GM13977 (cell line): ENCODE data around the gene PREX1.

Experiments
- DNase-seq: peaks from one replicate; pipeline ENCODE4 v3.0.0; 2012; ENCODE audit warnings: low spot score
- in situ Hi-C: fragments of 300-500 bp; cut with MboI; formaldehyde crosslinking; loops from one replicate; pipeline ENCODE4 v1.12.0; 2022; ENCODE audit warnings: low sequenced_read_pairs, low pct_unique_long_range_greater_than_20kb, mixed read lengths, inconsistent platforms; ENCODE audit not compliant: unreplicated experiment
- TF ChIP-seq, protein P1 (sequence below): IDR thresholded peaks from 2 replicates; pipeline ENCODE4 v1.5.1; 2012; ENCODE audit warnings: mild to moderate bottlenecking, control low read depth; ENCODE audit not compliant: insufficient read depth; ENCODE audit errors: extremely low read depth, missing control alignments

The PREX1 gene

DNA sequence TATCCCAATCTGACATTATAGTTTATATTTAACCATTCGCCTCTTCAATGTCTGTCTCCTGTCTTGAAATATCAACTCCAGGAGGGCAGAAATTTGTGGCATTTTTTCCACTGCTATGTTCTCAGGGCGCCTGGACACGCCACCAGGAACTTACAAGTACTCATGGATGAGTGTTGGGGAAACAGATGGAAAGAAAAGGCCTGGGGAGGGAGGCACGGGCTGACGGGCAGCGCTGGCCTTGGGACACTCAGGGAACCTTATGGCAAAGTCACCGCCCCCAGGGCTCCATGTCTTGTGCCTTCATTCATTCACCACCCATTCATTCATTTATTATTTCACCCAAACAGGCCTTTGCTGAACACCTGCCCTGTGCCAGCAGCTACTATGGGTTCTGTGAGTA is 222.9 kb downstream of the PREX1 start:
- no peak for DNase-seq
- in situ Hi-C loops = loop anchor here (25.0 kb wide), 2 partner anchors 818 to 893 kb away; partner anchors contain the start of gene SULF2
- TF ChIP-seq, protein P1, sequence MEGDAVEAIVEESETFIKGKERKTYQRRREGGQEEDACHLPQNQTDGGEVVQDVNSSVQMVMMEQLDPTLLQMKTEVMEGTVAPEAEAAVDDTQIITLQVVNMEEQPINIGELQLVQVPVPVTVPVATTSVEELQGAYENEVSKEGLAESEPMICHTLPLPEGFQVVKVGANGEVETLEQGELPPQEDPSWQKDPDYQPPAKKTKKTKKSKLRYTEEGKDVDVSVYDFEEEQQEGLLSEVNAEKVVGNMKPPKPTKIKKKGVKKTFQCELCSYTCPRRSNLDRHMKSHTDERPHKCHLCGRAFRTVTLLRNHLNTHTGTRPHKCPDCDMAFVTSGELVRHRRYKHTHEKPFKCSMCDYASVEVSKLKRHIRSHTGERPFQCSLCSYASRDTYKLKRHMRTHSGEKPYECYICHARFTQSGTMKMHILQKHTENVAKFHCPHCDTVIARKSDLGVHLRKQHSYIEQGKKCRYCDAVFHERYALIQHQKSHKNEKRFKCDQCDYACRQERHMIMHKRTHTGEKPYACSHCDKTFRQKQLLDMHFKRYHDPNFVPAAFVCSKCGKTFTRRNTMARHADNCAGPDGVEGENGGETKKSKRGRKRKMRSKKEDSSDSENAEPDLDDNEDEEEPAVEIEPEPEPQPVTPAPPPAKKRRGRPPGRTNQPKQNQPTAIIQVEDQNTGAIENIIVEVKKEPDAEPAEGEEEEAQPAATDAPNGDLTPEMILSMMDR = no peak

DNA sequence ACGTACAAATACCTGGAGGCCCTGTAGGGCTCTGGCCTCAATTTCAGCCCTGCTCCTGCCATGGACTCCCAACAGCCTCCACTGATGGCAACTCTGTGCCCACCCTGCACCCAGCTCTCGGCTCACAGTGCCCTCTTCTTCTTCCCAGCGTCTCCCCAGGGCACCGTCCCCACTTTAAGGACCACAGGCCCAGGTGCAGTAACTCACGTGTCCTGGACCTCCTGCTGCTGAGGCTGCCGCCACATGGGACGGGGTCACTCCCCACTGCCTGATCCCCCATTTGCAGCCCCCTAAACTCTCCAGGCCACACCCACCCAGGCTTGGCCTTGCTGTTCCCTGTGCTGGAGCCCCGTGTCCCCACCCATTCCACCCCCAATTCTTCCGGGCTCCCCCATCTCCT is 223.4 kb downstream of the PREX1 start:
- in situ Hi-C loops = loop anchor here (25.0 kb wide), 2 partner anchors 817 to 892 kb away; partner anchors contain the start of gene SULF2
- TF ChIP-seq, protein P1 = no peak
- no peak for DNase-seq

DNA sequence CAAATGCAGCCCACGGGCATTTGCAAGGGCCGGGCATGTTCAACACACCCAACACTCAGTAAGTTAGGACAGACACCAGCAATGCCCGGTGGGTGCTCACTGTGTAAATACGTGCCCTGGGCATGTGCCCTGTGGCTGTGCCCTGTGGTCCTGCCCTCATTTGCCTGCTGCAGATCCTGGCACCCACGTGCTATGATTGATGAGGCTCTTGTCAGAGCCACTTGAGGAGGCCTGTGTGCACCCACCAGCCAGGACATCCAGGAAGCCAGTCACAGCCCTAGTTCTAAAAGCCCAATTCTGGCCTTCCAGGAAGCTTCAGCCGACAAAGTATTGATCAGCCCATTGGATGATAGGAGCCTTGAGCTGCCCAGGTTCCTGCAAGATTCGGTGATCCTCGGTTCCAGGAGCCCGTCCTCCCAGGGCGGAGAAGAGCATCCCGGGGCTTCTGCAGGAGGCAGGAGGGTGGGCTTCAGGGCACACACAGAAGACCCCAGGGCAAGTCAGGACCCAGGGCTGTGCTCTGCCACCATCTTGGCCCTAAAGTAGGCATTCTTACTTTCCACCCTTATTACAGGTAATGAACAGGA is 223.9 kb downstream of the PREX1 start:
- DNase-seq = no peak
- TF ChIP-seq, protein P1 = no peak
- in situ Hi-C loops = loop anchor here (25.0 kb wide), 2 partner anchors 817 to 892 kb away; partner anchors contain the start of gene SULF2

DNA sequence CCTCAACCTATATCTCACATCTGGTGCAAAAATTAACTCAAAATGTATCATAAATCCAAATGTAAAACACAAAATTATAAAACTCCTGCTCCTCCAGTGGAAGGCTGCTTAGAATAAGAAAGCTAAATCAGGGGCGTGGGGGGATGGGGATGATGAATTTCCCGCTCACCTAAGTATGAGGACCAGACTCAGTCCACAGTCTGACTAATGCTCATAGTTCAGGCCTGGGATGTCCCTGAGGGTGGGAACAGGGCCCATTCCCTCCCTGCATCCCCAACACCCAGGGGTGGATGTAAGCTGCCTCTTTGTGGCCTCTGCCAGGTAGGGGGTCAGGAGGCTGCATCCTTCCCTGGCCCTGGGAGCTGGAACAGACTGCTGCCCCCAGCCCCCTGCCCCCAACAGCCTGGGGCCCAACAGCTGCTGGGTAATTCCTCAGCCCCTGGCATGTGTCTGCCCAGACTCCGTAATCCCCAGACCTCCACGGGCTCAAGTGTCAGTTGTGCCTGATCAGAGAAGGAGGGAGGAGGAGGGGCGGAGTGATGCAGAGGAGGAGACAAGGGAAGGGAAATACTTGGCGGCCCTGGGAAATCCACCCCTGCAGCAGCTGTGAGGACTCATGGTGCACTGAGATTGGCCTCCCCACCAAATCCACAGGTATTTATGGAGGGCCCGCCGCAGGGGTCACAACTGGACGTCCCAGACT is 224.5 kb downstream of the PREX1 start:
- in situ Hi-C loops = loop anchor here (25.0 kb wide), 2 partner anchors 816 to 891 kb away; partner anchors contain the start of gene SULF2
- DNase-seq = no peak

DNA sequence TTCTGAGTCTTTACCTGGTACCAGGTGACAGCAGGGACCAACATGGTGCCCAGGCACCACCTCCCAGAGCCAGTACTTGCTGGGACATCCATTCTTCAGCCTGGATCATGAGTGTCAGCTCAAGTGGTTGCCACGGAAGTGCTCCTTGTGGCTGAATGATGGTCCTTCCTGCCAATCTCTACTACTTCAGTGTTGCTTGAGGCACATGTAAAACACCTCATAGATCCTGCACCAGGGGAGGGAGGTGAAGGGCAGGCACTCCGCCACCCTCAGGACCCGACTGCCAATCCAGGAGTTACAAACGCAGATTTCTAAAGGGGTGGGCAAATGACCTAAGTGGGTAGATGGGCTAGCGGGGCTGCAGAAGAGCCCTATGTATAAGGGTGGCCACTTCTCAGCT is 226.0 kb downstream of the PREX1 start:
- TF ChIP-seq, protein P1 = no peak
- no peak for DNase-seq
- in situ Hi-C loops = loop anchor here (25.0 kb wide), 2 partner anchors 814 to 889 kb away; partner anchors contain the start of gene SULF2

More for the DNA sequence above, 224.5 kb downstream of the PREX1 start:
- TF ChIP-seq, protein P1 = no peak

DNA sequence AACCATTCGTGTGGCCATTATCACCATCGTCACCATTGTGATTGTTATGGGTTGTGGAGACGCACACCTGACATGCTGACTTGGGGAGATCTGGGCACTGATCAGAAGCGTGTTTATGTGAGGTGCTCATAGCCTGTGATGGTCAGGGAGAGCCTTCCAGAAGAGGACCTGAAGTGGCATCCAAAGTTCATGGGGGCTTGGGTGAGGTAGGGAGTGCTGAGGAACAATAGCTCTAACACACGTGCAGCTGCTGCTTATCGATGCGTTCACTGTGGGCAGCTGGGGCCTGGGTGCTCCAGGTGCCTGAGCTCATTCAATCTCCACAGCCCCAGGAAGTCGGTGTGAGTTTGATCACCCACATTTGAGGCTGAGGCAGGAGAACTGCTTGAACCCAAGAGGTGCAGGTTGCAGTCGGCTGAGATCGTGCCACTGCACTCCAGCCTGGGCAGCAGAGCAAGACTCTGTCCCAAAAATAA is 227.3 kb downstream of the PREX1 start:
- no peak for DNase-seq
- in situ Hi-C loops = loop anchor here (25.0 kb wide), 2 partner anchors 813 to 888 kb away; partner anchors contain the start of gene SULF2
- TF ChIP-seq, protein P1 = no peak
